ENCODE results near the gene BAX.

DNA sequence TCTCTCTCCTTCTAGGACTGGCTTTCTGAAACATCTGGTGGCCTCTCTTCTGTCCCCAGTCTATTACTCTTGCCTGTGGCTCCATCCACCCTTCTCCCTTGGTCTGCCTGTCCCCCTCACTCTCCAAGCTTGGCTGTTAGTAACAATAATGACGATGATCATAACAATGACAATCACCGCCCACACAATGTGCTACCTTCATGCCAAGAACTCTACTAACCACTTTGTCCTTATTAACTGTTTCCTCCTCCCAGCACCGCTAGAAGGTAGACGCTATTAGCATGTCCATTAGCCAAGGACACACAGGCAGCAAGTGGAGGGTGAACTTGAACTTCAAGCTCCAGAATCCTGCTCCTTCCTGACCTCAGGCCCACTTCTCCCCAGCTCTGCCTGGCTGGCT lies 35.7 kb downstream of the BAX start:
- TF ChIP-seq, protein P1, sequence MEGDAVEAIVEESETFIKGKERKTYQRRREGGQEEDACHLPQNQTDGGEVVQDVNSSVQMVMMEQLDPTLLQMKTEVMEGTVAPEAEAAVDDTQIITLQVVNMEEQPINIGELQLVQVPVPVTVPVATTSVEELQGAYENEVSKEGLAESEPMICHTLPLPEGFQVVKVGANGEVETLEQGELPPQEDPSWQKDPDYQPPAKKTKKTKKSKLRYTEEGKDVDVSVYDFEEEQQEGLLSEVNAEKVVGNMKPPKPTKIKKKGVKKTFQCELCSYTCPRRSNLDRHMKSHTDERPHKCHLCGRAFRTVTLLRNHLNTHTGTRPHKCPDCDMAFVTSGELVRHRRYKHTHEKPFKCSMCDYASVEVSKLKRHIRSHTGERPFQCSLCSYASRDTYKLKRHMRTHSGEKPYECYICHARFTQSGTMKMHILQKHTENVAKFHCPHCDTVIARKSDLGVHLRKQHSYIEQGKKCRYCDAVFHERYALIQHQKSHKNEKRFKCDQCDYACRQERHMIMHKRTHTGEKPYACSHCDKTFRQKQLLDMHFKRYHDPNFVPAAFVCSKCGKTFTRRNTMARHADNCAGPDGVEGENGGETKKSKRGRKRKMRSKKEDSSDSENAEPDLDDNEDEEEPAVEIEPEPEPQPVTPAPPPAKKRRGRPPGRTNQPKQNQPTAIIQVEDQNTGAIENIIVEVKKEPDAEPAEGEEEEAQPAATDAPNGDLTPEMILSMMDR (IDR thresholded peaks at IDR 0.05) = no peak
- TF ChIP-seq POLR2A (IDR thresholded peaks at IDR 0.05) = no peak
